ENCODE results near the gene ALDH1L1.

- TF ChIP-seq POLR2A (IDR thresholded peaks at IDR 0.05; ENCODE audit: low read depth): no peak
- TF ChIP-seq CTCF (IDR thresholded peaks at IDR 0.05): no peak
- no peak for TF ChIP-seq EP300 (IDR thresholded peaks at IDR 0.05)
Observed at GRCh38 chr3:126102011-126102410, 78.4 kb downstream of the ALDH1L1 start.
